Hematopoietic multipotent progenitor cell treated with erythropoietin and hydrocortisone succinate and interleukin-3 and kit ligand, for 8 days (in vitro differentiated cells): ENCODE data around the gene STIM1.
A peak's percentile ranks its signal among the peaks of the same experiment; 100 is the strongest.
"Not testable (repeated sequence)": the region's sequence is repeated elsewhere in the genome, so short reads cannot be mapped to it uniquely, and the experiment has no call there.

Experiments
- DNase-seq: peaks from one replicate; pipeline ENCODE4 v3.0.0-alpha.2; 2015

STIM1 gene

DNA sequence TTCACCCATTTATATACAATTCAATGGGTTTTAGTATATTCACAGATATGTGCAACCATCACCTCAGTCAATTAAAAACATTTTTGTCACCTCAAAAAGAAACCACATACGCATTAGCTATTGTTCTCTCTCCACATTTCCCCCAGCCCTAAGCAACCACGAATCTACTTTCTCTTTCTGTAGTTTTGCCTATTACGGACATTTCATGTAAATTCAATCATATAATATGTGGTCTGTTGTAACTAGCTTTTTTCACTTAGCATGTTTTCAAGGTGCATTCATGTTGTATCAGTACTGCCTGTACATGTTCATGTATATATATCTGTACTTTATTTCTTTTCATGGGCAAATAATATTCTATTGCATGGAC lies 134.4 kb downstream of the STIM1 start:
- DNase-seq = no peak

DNA sequence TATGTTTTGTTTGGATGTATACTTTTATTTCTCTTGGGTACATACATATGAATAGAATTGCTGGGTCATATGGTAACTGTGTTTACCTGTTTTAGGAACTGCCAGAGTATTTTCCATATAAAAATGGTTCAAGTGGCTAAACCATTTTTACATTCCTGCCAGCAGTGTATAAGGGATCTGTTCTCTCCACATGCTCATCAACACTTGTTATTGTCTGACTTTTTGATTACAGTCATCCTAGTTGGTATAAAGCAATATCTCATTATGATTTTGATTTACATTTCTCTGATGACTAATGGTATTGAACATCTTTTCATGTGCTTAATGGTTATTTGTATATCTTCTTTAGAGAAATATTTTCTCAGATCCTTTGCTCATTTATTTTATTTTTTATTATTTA lies 134.9 kb downstream of the STIM1 start:
- no peak for DNase-seq

DNA sequence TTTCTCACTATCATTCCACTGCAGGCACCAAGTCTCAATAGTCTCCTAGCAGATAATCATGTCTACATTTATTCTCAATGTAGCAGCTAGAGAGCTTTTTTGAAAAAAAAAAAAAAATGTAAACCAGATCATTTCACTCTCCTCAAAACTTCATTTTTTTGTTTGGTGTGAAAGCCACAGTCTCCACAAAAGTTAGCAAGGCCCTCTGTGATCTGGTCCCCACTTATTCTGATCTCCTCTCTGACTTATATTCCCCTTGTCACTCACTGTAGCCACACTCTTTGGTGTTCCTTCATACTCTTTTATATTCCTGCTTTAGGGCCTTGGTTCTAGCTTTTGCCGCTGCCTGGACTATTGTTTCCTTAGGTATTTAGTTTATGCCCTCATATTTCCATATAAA lies 137.5 kb downstream of the STIM1 start:
- no peak for DNase-seq

DNA sequence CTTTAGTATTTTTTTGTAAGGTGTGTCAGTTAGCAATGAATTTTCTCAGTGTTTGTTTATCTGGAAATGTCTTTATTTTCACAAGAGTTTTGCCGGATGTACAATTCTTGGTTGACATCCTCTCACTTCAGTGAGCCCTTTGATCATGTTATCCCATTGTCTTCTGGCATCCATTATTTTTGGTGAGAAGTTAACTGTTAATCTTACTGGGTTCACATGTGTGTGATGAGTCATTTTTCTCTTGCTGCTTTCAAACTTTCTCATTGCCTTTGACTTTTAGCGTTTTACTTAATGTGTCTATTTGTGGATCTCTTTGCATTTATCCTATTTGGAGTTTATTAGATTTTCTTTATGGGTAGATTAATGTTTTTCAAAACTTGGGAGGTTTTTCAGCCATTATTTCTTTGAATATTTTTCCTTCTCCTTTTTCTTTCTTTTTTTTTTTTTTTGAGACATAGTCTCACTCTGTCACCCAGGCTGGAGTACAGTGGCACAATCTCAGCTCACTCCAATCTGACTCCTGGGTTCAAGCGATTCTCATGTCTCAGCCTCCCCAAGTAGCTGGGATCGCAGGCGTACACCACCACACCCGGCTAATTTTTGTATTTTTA lies 138.7 kb downstream of the STIM1 start:
- no peak for DNase-seq

DNA sequence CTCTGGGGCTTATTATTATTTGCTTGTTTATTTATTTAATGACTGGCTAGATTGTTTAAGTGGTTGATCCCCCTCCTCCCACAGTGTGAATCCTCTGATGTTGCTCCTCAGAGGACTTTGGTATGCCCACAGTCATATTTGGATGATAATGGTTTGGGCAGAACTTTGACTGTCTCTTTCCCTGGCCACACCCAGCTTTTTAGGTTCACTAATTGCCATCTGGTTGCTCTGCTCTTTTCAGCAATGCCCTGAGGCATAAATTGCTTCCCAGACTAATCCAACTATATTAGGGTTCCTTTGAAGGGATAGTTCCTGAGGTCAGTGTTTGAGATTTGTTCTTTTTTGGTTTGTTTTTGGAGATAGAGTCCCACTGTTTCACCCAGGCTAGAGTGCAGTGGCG lies 139.8 kb downstream of the STIM1 start:
- no peak for DNase-seq

DNA sequence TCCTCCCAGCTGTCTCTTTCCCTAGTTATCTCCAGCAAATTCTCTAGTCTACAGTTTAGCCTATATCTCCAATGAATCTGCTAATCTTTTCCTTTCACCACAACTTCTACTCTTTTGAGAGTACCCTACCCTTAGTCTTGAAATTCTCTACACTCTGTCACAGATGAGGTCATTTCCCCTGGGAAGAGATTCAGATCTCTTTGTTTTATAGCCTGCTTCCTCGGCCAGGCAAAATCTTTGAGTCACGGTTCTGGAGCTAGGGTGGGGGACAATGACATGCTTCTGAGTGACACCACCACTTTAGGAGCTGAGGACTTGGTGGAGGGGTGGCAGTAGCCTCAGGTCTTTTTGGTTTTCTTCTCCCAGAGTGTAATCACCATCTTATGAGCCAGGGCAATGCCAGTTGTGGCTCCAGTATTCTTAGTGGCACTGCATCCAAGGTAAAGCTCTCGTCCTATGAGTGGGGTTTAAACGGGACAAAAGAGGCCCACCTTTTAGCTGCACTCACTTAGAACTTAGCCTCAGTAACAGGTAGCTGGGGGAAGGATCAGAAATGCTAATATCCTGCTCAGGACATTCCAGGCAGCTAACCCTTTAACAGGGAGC lies 140.6 kb downstream of the STIM1 start:
- peak; percentile 29 for DNase-seq

DNA sequence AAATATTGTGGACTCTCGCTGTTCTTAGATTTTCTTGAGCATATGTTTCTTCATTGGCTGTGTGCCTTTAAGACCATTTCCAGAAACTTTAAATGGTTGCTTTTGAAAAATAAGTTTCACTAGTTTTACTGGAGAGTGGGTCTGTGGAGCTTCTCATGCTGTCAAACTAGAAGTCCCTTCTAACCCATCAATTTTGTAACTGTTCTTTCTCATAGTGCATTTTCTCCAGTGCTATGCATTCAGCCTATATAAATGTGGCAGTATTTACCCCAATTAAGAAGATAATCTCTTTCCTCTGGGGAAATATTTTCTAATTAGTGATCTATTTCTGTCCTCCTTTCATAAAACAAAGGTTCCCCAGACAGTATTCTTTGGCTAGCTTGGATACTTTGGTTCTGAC lies 141.2 kb downstream of the STIM1 start:
- DNase-seq = no peak

DNA sequence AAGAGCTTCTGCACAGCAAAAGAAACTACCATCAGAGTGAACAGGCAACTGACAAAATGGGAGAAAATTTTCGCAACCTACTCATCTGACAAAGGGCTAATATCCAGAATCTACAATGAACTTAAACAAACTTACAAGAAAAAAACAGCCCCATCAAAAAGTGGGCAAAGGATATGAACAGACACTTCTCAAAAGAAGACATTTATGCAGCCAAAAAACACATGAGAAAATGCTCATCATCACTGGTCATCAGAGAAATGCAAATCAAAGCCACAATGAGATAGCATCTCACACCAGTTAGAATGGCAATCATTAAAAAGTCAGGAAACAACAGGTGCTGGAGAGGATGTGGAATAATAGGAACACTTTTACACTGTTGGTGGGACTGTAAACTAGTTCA lies 149.3 kb downstream of the STIM1 start:
- DNase-seq = not testable (repeated sequence)

DNA sequence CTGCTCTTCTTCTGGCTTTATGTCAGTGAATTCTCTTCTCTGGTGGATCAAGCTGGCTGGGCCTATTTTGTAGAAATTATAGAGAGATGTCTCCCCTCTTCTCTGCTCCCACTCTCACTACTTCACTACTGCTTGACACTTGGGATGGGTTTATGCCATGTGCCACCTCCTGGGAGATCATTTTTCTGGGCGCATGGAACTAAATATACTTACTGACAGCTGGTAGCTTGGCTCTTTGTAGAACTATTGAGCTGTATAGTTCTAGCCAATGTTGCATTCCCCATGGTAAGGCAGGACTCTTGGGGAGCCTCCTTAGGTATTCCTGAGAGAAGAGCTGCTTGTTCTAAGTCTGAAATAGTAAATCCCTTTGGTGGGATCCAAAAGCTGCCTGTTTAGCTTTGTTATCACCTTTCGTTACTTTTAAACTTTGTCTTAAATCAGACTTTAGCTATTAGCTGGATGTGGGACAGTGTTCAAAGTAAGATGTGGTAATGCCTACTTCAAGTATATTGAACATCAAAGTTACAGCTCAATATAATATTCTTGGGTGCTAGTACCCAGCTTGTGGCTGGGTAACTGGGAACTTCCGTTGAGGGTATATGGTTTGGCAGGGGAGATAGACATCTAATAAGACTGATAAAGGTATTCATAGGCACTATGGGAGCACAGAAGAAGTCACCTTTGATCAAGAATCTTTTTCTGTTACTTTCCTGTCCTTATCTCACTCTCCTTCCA lies 151.6 kb downstream of the STIM1 start:
- DNase-seq = no peak

DNA sequence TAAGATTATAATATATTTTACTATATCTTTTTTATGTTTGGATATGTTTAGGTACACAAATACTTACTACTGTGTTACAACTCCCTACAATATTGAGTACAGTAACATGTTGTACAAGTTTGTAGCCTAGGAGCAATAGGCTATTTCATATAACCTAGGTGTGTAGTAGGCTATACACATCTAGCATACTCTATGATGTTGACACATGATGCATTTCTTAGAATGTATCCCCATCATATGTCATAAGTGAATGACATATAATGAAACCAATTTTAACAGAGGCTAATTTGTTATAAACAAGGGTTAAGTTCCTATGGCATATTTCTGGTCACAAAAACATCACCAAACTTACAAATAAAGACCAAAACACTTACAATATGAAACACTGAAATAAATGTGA lies 152.7 kb downstream of the STIM1 start:
- no peak for DNase-seq

DNA sequence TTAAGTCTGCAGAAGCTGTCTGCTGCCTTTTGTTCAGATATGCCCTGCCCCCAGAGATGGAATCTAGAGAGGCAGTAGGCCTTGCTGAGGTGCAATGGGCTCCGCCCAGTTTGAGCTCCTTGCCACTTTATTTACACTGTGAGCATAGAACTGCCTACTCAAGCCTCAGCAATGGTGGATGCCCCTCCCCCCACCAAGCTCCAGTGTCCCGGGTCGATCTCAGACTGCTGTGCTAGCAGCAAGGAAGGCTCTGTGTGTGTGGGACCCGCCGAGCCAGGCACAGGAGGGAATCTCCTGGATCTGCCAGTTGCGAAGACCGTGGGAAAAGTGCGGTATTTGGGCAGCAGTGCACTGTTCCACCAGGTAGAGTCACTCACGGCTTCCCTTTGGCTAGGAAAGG lies 161.1 kb downstream of the STIM1 start:
- DNase-seq = peak; percentile 52

DNA sequence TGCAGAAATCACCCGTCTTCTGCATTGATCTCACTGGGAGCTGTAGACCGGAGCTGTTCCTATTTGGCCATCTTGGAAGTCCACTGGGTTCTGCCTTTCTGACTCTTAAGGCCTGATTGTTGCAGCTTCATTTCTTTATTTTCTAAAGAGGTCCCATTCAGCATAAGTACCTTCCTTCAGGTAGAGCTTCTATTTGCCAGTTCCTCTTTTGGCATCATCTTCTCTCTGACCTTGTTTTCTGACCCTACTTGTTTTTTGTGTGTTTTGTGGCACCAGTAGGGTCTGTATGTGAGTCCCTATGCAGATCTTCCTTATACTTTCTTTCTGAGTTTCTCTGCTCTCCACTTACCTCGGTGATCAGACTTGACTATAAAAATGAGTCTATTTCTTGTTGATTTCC lies 161.7 kb downstream of the STIM1 start:
- DNase-seq = no peak

DNA sequence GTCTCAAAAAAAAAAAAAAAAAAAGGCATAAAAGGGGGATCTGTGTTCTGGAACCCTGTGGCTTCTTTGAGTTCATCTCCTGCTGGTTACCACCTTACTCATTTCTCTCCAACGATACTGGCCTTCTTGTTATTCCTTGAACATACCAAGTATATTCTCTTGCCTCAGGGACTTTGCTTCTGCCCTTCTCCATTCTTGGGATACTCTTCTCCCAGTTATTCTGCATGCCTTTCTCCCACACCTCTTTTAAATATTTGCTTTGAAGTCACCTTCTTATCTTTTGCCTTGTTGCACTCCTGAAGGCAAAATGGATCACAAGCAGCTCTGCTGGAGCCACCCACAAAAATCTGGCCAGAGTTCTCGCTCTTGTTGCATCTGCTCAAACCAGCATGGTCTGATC lies 163.2 kb downstream of the STIM1 start:
- no peak for DNase-seq

DNA sequence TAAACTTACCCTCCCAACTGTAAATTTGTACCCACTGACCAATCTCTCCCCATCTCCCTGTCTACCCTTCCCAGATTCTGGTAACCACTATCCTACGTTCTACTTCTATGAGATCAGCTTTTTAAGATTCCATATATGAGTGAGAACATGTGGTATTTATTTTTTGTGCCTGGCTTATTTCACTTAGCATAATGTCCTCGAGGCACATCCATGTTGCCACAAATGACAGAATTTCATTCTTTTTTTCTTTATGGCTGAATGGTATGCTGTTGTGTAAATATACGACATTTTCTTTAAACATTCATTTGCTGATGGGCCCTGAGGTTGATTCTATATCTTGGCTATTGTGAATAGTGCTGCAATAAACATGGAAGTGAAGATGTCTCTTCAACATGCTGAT lies 164.4 kb downstream of the STIM1 start:
- no peak for DNase-seq

DNA sequence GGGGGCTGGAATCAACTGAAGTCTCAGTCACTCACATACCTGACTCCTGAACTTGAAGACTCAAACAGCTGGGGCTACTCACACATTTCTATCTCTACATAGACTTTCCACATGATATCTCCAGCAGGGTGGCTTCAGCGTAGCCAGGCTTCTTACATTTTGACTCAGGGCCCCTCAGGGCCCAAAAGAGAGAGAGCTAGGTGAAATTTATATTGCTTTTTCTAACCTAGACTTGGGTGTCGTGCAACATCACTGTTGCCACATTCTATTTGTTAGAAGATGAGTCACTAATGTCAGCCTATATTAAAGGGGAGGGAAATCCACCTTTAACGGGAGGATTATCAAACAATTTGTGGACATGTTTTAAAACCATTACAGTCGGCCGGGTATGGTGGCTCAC lies 167.2 kb downstream of the STIM1 start:
- DNase-seq = no peak

DNA sequence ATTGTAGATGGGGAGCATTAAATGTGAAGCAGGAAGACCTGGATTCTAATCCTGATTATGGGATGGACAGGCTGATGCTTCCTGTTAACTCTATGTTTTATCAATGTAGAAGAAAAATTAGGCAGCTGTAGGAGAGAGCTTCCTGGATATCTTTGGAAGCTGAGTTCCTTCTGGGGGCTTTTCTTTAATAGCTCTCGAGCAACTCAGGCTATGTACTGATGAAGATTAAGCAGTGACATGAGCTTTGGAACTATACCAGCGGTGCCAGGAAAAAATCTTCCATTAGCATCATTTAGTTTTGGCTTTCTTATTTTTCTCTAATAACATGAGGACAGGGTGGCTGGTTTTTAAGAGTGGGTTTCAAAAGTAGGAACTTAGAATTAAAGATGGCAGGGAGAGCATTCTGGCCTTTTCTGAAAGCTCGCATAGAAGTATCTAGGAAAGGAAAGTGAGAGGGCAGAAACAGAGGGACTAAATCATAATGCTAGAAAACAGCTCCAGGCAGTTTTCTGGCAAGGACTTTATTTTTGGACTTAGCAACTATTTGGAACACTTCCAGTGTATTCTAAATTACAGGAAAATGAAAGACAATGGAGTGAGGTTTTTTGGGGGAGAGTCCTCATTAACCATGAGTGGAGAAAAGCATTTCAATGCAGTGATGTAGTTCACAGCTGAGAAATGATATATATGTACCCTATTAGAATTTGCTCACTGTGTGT lies 169.9 kb downstream of the STIM1 start:
- no peak for DNase-seq

DNA sequence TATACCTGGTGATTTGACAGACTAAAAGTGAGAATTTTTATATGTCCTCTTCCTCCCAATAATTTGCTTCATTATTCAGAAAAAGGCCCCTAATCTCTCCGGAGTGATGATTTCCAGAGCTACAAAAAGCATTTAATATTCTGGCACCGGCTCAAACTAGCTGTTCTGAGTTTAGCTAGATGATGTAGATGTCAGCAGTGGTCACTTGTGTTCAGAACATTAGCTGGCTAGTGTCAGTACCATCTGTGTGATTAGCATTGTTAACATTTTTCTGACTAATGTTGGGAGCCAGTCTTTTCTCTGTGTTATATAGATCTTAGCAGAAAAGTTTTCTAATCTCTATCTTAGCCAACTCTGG lies 170.5 kb downstream of the STIM1 start:
- DNase-seq = no peak

DNA sequence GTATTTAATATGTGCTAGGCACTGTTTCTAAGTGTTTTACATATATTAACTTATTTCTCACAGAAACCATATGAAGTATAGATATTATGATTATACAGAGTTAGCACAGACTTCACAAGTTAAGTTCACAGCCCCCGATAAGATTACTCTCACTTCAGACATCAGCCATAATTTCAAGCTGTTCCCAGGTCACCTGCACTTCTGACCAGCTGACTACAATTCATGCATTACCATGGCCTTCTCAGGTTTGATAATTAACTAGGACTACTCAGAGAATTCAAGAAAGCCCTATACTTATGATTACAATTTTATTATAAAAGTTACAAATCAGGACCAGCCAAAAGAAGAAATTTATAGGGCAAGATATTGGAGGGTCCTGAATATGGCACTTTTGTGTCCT lies 170.9 kb downstream of the STIM1 start:
- no peak for DNase-seq

DNA sequence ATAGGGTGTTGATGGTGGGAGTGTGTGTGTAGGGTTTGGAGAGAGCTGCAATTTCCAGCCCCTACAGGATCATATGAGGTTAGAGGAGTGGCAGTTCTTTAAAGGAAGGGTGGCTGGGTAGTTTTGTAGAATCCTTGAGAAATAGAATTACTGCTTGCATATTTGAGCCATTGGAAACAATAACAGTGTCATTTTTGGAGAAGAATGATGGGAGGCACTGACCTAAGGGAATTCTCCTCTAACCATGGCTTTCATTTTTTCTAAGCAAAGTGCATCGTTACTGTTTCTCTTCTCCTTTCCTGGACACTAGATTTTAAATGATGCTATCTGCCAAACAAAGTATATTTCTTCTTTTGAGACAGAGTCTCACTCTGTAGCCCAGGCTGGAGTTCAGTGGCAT lies 172.3 kb downstream of the STIM1 start:
- DNase-seq = no peak

DNA sequence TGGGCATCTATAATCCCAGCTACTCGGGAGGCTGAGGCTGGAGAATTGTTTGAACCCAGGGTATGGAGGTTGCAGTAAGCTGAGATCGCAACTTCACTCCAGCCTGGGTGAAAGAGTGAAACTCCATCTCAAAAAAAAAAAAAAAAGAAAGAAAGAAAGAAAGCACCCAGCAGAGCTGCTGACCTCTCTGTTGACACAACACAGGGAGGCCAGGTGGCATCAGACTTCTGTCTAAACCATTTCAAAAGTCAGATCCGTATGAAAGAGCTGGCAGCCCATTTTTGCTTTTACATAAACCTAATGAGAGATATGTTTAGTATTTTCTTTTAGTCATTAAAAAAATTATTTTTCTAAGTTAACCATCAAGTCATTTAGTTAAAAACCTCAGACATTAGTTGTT lies 174.7 kb downstream of the STIM1 start:
- DNase-seq = no peak

DNA sequence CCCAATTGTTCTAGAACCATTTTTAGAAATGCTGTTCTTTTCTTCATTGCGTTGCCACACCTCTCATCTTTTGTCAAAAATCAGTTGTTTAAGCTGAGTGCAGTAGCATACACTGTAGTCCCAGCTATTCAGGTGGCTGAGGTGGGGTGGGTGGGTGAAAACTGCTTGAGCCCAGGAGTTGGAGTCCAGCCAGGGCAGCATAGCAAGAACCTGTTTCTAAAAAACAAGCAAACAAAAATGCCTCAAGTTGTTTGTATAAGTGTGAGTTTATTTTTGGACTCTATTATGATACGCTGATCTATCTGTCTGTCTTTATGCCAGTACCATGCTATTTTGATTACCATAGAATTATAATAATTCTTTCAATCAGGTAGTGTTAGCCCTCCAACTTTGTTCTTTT lies 176.6 kb downstream of the STIM1 start:
- DNase-seq = no peak

DNA sequence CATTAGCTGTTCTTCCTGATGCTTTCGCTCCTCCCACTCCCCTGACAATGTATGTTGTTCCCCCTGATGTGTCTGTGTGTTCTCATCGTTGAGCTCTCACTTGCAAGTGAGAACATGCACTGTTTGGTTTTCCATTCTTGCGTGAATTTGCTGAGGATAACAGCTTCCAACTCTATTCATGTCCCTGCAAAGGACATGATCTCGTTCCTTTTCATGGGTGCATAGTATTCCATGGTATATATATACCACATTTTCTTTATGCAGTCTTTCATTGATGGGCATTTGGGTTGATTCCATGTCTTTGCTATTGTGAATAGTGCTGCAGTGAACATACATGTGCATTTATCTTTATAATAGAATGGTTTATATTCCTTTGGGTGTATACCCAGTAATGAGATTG lies 180.5 kb downstream of the STIM1 start:
- no peak for DNase-seq

DNA sequence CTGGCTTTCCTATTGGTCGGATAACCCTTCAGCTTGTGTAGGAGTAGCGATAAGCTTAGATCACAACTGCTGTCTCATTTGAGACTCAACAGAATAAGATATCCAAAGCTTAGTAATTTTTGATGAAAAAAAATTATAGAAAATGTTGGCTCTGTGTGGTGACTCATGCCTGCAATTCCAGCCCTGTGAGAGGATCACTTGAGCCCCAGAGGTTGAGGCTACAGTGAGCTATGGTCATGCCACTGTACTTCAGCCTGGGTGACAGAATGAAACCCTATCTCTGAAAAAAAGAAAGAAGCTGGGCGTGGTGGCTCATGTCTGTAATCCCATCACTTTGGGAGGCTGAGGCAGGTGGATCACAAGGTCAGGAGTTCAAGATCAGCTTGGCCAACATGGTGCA lies 183.5 kb downstream of the STIM1 start:
- no peak for DNase-seq

DNA sequence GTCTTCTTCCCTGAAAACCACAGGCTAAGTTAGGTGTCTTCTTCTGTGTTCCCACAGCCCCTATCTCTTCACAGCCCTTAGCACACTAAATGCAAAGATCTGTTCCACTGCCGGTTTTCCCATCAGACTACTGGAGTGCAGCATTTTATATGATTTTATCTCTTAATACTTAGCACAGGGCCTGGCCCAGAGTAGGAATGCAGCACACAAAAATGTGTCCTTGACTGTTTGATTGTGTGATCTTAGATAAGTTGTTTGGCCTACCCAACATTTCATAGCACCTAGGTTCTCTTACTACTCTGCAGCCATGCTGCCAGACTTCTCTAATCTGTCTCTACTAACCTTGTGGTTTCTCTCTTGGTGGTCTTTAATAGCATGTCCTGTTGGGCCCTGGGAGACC lies 185.0 kb downstream of the STIM1 start:
- DNase-seq = no peak
